ENCODE measurements around the gene IFT57. TPM values are rescaled to one million over a fixed set of nuclear protein-coding genes. Genes with fewer than 3 reads are reported as not detected.

The IFT57 gene
- total RNA-seq (2022; extraction: Qiagen RNA extraction; ENCODE audit: low read depth), result 34.1 to 51.3 TPM (median 40.3 TPM) in 5 replicates

GRCh38 chr3:108221911-108222852 is at the start of gene IFT57:
Gene IFT57 (minus strand): TSS chr3:108222424. CDS start chr3:108222322, 102 bp downstream.

Other genes starting within 250 kb of the IFT57 start
- 31.6 to 40.7 TPM (median 39.4 TPM) in 5 replicates for gene CD47, start 131.4 kb downstream of the IFT57 start, total RNA-seq (2022; extraction: Qiagen RNA extraction; ENCODE audit: low read depth)
- gene HHLA2, start 74.1 kb upstream of the IFT57 start, total RNA-seq (2022; extraction: Qiagen RNA extraction; ENCODE audit: low read depth), result 0.07 to 0.15 TPM in 2 of 5 replicates, not detected in the others